ENCODE measurements around the gene LSAMP.

DNA sequence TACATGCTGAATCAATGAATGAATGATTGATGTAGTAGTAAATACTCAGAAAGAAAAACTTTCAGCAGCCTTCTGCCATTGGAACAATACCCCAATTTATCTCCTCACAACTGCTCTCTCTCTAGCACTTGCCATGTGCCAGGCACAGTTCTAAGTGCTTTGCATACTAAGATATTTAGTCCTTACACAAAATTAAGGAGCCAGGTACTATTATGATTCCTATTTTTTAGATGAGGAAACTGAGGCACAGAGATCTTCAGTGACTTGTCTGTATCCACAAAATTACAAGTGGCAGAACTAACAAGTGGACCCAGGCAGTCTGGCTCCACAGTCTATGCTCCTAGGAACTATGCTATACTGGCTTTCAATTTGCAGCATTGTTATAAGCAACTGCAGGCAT is 279.2 kb downstream of the LSAMP start:
- TF ChIP-seq CTCF (IDR thresholded peaks at IDR 0.05 in 2 of 3, conservative IDR thresholded peaks at IDR 0.05 in 1 of 3; ENCODE audit: insufficient read depth in 2 of 3, low read depth in 1 of 3, low read length in 3 of 3) (no peak), SOX6 (IDR thresholded peaks at IDR 0.05) (no peak), ZNF668 (CRISPR knock-in tag; IDR thresholded peaks at IDR 0.05) (no peak), SUPT5H (IDR thresholded peaks at IDR 0.05) (no peak), HOMEZ (CRISPR knock-in tag; IDR thresholded peaks at IDR 0.05) (no peak), CHD2 (IDR thresholded peaks at IDR 0.05; ENCODE audit: low read depth, low read length) (no peak), KAT2B (IDR thresholded peaks at IDR 0.05; ENCODE audit: low read depth, low read length) (no peak), TCF7L2 (IDR thresholded peaks at IDR 0.05; ENCODE audit: low read depth, low read length) (no peak), AFF4 (CRISPR knock-in tag; IDR thresholded peaks at IDR 0.05) (no peak), ZNF785 (CRISPR knock-in tag; IDR thresholded peaks at IDR 0.05) (no peak), U2AF1 (optimal IDR thresholded peaks at IDR 0.05; ENCODE audit: low read depth, low read length) (no peak)
- TF ChIP-seq, protein P1, sequence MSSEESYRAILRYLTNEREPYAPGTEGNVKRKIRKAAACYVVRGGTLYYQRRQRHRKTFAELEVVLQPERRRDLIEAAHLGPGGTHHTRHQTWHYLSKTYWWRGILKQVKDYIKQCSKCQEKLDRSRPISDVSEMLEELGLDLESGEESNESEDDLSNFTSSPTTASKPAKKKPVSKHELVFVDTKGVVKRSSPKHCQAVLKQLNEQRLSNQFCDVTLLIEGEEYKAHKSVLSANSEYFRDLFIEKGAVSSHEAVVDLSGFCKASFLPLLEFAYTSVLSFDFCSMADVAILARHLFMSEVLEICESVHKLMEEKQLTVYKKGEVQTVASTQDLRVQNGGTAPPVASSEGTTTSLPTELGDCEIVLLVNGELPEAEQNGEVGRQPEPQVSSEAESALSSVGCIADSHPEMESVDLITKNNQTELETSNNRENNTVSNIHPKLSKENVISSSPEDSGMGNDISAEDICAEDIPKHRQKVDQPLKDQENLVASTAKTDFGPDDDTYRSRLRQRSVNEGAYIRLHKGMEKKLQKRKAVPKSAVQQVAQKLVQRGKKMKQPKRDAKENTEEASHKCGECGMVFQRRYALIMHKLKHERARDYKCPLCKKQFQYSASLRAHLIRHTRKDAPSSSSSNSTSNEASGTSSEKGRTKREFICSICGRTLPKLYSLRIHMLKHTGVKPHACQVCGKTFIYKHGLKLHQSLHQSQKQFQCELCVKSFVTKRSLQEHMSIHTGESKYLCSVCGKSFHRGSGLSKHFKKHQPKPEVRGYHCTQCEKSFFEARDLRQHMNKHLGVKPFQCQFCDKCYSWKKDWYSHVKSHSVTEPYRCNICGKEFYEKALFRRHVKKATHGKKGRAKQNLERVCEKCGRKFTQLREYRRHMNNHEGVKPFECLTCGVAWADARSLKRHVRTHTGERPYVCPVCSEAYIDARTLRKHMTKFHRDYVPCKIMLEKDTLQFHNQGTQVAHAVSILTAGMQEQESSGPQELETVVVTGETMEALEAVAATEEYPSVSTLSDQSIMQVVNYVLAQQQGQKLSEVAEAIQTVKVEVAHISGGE (CRISPR knock-in tag; IDR thresholded peaks at IDR 0.05), result no peak
